ENCODE results near the gene SYT1.

DNA sequence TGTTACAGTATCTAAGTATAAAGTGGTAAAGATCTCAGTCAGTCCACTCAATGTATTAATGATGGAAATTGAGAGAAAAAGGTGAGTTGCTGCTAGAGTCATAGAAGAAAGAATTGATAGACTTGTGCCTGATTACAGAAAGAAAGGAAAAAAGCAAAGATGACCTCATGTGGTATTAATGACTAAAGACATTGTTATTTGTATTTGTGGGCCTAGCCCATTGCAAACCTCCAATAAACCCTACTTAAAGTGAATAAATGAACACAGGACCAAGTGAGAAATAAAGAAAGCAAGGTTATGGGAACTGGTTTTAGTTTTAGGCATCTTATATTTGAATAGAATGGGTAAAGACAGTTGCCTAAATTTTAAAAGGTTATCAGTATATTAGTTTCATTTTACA is 105.5 kb downstream of the SYT1 start:
- TF ChIP-seq, protein P1, sequence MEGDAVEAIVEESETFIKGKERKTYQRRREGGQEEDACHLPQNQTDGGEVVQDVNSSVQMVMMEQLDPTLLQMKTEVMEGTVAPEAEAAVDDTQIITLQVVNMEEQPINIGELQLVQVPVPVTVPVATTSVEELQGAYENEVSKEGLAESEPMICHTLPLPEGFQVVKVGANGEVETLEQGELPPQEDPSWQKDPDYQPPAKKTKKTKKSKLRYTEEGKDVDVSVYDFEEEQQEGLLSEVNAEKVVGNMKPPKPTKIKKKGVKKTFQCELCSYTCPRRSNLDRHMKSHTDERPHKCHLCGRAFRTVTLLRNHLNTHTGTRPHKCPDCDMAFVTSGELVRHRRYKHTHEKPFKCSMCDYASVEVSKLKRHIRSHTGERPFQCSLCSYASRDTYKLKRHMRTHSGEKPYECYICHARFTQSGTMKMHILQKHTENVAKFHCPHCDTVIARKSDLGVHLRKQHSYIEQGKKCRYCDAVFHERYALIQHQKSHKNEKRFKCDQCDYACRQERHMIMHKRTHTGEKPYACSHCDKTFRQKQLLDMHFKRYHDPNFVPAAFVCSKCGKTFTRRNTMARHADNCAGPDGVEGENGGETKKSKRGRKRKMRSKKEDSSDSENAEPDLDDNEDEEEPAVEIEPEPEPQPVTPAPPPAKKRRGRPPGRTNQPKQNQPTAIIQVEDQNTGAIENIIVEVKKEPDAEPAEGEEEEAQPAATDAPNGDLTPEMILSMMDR (conservative IDR thresholded peaks at IDR 0.05 in 1 of 2, IDR thresholded peaks at IDR 0.05 in 1 of 2; ENCODE audit: low read depth in 1 of 2, low read length in 2 of 2): no peak
- no peak for TF ChIP-seq EZH2 (IDR thresholded peaks at IDR 0.05; ENCODE audit: low read length, missing control alignments)
